Daoy (cell line): Measurements from ENCODE around the gene PRR30. TPM values are rescaled to one million over a fixed set of nuclear protein-coding genes. Genes with fewer than 3 reads are reported as not detected.

Experiments
- DNase-seq: peaks from one replicate; pipeline ENCODE4 v3.0.0-alpha.2; 2015; ENCODE audit warnings: low read depth
- total RNA-seq: library from RNA; depleted of rRNA; stranded (reverse); fragments of >200 nt; shearing (Covaris generic); gene quantifications from 2 replicates; pipeline ENCODE4 v1.2.3, GENCODE V29; 2014

The PRR30 gene
- total RNA-seq, 1 experiment from 2014 or later = not detected

DNA sequence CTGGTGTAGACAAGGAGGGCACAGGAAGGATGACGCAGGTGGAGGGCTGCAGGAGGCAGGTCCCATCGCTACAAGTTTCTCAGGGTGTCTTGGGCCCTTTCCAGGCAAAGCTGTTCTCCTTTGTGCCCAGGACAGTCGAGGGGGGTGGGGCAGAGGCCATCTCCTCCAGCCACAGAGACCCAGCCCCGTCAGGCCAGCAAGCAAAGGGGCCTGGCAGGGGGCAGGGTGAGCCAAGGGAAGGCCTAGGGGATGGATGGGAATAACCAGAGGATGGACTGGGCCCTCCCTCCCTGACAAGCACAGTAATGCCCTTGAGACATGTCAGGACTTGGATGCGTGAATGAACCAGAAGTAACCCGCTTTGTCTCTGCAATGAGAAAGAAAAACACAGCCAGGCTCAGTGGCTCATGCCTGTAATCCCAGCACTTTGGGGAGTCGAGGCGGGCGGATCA is 15.9 kb upstream of the PRR30 start:
- no peak for DNase-seq

DNA sequence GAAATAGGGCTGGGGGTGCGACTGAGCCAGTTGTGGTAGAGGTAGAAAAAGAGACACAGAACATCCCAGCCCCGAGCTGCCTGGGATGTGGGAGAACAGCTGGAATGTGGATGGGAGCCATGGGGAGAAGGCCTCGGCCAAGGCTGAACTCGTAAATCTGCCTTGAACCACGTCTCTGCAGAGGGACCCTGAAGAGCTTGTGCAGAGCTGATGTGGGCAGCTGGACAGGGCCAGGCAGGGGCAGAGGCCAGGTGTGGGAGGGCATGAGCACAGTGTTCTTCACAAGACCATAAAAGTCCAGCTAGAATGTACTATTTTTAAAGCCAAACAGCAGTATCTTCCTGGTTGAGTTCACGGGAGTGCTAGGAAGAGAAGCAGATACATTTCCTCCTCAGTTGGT is 15.3 kb upstream of the PRR30 start:
- no peak for DNase-seq

DNA sequence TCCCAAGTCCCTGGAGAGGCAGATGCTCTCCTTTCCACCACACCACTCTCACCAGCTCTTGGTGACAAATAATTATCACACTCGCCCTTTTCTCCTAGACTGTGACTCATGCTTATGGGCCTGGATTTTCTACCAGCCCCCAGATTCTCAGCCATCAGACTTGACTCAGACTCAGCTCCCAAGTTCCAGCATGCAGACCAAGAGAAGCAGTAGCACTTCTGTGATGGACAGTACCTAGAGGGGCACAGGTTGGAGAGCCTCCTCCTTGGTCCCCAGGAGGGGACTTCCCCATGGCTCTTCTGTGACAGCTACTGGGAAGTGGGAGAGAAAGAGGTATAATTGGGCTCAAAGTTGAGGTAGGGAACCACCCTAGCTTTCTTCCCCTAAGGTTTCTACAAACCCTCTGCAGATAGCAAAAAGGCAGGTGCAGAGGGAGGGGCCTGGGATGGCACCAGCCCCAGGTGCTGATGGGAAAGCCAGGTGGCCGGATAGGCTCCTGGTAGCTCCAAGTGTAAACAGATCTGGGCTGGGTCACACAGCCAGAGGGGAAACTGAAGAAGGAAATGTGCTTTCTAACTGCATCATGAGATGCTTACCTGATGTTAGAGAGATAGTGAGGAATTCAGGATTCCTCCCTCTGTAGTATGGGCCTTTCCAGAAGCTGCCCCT is 13.7 kb upstream of the PRR30 start:
- peak; percentile 27 for DNase-seq

DNA sequence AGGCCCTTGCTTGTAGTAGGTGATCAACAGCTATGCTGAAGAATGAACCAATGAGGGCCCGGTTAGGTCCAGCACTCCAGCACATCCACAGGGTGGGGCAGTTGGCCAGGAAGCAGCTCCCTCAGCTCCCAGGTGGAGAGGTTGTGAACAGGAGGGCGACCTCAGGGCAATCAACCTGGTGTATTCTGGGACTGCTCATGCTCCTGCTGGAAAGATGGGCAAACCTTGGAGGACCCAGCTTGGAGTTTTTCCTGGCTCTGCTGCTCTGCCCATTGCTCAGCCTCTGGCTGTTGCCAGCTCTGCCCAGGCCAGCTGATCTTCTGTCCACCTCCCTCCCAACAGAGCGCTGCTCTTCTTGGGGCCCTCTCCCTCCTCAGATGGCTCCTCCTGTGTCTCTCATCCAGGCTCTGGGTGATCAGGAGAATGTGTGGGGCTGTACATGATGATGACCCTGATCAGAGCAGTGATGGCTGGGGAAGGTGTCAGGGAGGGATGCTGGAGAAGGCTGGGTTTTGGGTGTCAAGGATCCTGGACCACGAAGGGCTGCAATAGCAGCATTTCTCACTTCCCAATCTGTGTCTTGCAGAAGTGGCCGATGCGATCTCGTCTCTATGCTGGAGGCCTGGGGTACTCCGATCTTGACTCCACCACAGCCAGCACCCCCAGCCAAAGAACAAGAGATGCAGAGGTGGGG is 13.0 kb upstream of the PRR30 start:
- DNase-seq = no peak

DNA sequence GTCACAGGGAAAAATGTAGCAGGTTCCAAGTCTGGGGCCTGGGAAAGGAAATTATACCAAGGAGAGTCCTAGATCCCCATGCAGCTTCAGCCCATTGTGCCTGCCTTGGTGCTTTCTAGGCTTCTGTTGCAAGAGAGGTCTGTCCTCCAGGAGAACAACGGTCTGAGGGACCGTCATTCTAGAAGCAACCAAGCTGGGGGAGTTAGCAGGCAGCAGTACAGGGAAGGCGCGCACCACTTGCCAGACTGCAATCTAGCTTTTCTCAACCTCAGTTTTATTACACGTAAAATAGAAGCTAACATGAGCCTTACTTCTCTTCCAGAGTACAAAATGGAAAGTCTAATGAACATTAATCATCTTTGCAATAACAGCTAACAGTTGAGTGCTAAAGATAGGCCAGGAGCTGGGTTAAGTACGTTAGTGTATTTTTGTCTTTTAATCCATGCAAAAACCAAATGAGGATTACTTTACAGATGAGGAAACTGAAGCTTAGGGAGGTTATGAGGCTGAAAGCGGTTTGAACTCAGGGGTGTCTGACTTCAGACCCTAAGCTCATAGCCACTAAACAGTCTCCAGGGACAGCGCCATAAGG is 11.5 kb upstream of the PRR30 start:
- DNase-seq = no peak

DNA sequence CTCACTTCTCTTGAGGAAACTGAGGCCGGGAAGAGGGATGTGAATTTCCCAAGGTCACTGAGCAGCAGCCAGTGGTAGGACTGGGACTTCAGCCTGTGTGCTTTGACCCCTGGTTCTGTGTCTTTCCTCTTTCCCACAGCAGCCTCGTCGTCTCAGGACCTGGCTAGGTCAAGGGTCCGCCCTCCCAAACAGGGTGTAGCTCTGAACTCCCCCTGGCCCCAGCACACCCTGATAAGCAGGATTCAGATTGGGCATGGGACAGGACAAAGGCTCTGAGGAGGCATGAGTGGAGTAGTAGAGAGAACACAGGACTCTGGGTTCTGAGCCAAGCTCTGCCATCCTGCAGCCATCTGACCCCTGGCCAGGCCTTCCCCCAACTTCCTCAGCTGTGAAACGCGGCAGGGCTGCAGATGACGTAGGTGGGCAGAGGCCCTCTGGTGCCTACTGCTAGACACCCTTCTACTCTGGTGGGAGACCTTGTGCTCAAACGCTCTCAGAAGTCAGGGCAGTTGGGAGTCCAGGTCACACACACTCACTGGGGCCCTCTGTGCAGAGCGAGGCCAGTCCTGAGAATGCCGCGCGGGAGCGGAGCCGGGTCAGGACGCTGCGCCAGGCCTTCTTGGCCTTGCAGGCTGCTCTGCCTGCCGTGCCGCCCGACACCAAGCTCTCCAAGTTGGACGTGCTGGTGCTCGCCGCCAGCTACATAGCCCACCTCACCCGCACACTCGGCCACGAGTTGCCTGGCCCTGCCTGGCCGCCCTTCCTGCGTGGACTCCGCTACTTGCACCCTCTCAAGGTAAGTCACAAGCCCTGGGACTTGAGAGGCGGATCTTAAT is 10.6 kb upstream of the PRR30 start:
- DNase-seq = no peak

DNA sequence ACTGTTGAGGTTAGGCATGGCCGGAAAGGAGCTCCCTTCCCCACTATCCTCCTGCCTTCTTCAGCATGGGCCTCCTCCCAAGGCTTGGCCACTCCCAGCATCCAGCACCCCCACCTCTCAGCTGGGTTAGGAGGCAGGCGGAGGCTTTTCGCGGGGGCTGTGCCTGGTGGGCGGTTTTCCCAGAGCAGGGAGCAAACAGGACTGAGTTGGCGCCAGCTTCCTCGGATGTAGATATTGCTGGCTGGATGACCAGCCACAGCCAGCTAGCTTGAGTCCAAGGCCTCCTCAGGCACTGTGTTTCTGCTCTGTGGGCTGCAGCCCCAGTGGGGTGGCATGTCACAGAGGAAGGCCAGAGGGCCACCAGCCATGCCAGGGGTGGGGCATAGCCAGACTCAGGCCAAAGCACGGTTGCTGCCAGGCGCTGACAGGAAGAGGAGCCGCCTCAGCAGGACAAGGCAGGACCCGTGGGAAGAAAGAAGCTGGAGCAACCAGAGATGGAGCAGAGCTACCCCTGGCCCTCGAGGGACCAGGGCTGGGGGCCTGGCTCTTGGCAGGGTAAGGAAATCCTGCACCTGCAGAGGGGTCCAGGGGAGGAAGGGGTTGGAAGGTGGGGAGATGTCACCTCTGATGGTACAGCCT is 9.7 kb upstream of the PRR30 start, which contains the start of gene TCF23:
Gene TCF23 (plus strand): TSS at position 204 of the 639 bp plus-strand sequence. CDS start 130 bp downstream, at position 334.
- DNase-seq = no peak

DNA sequence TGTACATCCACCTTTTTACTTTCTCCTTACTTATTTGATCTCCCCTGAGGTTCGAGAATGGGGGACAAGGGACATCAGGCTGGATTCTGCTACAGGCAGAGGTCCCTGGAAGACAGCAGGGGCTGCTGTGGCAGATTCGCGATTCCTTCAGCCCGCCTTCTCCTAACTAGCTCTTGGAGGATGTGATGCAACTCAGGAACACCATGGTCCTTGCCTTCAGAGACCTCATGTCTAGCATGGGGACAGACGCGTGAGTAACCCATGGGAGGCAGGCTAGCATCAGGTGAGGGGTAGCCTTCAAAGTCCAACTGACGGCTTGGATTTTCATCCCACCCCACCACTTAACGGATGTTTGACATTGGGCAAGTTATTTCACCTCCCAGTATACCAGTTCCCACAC is 8.7 kb upstream of the PRR30 start:
- no peak for DNase-seq

DNA sequence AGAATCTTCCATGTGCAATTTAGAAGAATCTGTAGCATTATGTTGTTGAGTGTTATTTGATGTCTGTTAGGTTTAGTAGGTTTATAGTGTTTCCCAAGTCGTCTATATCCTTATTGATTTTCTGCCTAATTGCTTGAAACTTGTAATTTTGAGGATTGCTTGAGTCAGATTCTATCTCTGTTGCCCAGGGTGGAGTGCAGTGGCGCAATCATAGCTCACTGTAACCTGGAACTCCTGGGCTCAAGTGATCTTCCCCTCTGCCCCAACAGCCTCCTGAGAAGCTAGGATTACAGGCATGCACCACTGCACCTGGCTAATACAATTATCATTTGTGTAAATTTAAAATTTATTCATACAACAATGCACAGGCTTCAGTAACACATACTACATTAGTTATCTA is 6.5 kb upstream of the PRR30 start:
- DNase-seq = no peak

DNA sequence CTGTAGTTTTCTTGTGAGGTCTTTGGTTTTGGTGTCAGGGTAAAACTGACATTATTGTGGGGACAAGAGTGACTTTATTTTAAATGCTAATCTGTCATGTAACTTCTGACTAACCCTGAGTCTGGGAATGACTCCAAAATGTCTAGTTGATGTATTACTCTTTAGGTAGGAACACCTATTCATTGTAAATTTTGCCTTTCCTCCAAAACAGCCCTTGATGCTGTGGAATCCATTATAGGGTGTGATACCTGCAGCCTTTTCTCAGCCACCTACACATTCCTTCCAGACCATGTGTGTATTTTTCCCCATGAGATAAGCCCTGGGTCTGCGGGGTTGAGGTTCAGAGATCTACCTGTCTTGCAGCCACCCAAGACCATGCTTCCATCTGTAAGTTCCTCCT is 4.1 kb upstream of the PRR30 start:
- no peak for DNase-seq

DNA sequence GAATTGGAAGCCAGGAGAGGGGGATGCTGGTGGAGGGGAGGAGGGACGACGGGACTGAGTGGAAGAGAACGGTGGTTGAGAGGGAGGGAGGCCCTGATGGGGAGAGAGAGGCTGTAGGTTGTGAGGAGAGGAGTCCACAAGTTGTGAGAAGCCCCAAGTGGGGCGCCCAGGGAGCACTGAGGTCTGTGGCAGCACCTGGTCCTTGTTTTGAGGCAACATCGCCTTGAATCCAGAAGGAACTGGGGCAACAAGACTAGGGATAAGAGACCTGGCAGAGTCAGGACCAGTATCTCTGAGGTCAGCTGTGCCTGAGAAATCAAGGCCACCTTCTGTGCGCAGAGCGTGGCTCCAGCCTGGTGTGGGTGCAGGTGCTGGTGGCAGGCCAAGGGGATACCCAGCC is 1.1 kb downstream of the PRR30 start:
- DNase-seq = no peak

DNA sequence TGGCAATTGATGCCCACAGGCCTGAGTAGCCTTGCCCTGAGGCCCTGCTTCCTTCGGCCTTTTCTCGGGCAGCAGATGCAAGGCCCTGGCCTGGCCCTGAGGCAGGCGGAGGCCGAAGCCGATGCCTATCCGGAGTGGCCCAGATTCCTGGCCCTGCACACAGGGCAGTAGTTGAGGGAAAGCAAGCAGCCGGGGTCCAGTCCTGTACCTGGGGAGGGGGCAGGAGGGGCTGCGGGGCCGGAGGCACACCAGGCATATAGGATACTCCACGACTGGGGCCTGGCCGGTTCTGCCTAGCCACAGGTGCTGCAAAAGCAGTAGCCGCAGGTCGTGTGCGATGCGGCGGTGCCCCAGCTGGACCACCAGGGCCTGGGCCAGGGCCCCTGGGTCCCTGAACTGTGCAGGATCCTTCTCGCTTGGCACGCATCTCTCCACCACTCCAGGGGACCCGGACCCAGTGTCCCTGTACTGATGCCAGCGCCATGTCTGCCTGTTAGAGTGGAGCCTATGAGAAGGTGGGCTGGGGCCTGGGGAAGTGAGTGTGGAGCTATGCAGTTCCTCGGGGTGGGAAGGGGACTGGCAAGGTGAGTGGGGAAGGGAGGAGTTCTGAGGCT is 1.8 kb downstream of the PRR30 start:
- DNase-seq = no peak

DNA sequence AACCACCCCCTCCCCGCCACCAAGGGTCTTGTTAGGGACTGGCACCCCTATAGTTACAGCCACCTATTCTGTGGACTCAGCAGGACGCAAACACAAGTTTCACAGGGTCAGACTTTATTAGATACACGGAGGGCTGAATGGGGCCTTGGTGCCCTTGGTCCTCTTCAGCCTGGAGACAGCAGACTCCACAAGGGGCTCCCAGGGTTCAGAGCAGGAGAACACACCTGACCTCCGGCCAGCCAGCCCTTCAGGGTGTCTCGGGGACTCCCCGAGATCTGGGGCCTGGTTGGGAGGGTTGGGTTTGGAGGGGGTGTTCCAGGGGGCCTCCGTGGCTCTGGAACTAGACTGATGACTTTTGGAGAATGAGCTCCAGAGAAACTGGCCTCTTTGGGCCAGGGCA is 2.5 kb downstream of the PRR30 start:
- DNase-seq = no peak

DNA sequence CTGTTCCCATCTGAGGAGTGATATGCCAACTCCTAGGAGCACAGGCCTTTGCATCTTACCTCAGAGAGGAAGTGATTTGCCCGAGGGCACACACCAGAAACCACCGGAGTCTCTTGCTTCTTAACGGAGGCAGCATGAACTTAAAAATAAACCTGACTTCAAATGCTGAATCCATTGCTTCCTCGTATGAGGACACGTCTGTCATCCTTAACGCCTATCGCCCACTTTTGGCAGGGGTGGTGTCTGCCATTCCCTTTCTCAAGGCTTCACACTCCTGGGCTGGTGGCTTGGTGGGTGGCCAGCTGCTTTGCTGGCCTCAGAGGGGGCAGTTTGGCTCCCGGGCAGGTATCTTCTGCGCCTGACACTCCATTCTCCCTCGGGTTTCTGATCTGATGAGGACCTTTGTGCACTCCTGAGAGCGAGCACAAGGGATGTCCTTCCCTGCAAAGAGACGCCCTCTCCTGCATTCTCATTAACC is 3.7 kb downstream of the PRR30 start:
- DNase-seq = no peak

DNA sequence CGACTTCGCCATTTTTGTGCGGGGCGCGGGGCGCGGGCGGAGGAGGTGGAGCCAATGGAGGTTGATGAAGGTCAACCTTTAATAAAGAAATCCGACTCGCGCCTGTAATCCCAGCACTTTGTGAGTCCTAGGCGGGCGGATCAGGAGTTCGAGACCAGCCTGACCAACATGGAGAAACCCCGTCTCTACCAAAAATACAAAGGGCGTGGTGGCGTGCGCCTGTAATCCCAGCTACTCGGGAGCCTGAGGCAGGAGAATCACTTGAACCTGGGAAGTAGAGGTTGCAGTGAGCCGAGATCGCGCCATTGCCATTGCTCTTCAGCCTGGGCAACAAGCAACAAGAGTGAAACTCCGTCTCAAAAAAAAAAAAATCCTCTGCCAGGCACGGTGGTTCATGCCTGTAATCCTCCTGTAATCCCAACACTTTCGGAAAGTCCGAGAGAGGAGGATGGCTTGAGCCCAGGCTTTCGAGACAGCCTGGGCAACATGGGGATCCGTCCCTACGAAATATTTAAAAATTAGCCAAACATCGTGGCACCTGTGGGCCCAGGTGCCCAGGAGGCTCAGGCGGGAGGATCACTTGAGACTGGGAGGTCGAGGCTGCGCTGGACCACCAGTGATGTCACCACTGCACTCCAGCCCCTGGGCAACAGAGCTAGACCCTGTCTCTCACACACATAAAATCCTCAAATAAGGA is 4.3 kb downstream of the PRR30 start:
- no peak for DNase-seq

DNA sequence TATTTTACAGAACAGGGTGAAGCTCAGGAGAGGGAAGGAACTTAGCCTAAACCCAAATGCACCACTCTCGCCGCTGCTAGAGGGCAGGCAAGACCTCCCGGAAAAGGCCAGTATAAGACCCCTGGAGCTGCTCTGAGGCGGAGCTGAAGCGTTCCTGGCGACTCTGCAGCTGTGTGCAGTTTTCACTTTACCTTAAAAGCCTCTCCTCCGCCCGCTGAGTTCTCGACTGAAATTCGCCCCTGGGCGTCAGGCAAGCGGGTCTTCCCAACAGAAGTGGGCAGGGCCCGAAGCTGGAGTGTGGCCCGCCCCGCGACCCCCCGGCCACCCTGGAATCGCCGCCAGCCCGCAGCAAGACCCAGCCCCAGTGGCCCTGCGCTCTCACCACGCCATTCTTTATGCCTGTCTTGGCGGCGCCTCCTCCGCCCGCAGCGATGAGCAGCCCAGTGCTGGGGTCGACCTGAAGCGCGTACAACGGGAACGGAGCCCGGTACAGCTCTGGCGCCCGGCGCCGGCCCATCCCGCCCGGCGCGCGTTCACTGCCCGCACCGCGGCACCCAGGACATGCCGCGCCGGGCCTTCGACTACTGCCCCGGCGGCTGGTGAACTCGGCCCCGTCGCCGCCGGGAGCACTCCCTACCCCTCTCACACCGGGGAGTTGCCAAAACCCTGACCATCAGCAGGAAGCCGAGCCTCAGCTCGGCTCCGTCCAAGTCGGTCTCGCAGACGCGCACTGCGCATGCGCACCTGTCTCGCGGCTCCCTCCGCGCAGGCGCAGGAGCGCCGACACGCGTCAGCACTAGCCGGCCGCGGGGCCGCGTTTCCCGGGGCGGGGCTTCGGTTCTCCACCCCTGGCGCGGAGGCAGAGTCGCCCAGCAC is 5.1 kb downstream of the PRR30 start, which contains the start of gene PREB:
Gene PREB (minus strand): TSS at position 732 of the 876 bp plus-strand sequence. CDS start 215 bp downstream, at position 517.
- peak; percentile 99 for DNase-seq

DNA sequence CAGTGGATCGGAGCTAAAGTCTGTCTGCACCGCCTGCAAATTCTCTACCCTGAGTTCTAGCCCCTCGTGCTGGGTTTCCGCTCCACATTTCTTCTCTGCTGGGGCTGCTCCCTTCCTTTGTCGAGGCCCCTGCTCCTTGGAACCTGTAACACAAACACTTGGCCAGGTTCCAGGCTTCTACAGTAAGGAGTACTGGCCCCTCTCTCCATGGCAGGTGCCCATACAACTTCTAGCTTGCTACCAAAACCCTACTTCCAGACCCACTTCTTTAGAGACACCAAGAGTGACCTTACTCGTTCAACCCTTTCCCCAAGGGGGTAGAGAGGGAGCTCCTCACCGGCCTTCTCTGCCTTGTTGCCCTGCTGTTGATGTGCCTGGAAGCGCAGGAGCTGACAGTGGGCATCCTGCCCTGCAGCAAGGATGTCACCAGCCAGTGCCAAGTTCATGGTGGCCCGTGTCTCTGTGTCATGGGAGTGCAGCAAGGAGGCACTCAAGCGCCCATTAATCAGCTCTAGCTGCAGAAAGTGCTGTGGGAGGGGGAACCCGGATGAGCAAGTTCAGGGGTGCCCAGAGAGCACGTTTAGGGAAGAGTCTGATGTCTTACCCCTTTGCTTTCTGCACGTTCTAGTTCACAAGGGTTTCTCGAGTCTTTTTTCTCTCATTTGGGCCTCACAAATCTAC is 5.9 kb downstream of the PRR30 start:
- DNase-seq = no peak

DNA sequence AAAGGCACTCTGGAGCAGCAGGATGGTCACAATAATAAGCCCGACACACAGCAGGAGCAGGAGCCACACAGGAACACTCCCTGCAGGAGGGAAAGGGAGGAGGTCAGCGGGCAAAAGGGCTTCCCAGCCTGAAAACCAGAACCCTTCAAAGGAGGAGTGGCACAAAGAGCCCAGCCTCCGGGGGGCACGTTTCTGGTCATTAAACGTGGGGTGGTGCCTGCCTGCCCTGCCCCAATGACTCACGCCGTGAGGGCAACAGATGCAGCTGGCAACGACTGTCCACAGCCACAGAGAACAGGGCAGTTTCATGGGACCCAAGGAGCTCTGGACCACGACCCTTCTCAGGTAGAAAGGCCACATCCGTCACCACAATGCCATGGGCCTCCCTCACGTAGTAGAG is 7.8 kb downstream of the PRR30 start:
- no peak for DNase-seq

DNA sequence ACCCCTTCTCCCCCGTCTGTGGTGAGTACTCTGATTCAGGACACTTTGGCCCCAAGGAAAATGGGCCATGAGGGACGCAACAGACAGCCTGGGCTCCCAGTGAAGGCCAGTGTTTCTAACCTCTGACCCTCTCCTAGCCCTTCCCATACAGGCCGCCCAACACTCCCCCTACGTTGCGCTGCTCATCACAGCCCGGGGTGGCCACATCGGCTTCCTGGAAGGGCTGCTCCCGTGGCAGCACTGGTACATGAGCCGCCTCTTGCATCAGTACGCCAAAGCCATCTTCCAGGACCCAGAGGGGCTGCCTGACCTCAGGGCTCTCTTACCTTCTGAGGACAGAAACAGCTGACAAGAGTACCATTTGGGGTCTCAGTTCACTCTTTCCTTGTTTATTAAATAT is 8.8 kb downstream of the PRR30 start:
- no peak for DNase-seq
